Retinal pigment epithelial cell (primary cell): ENCODE data around the gene ISG15.

Experiments
- DNase-seq: peaks from one replicate; pipeline ENCODE4 v3.0.0-alpha.2; 2010; ENCODE audit warnings: low read depth
- H3K4me3 ChIP-seq: 2 replicates; pipeline ENCODE4 v1.5.1; 2011; ENCODE audit warnings: mild to moderate bottlenecking, low read length, control low read depth, moderate library complexity
- TF ChIP-seq, protein P1 (sequence below): conservative IDR thresholded peaks from 2 replicates; pipeline ENCODE4 v1.5.1; 2011; ENCODE audit warnings: low read depth, low read length, control low read depth, inconsistent platforms

ISG15 gene

DNA sequence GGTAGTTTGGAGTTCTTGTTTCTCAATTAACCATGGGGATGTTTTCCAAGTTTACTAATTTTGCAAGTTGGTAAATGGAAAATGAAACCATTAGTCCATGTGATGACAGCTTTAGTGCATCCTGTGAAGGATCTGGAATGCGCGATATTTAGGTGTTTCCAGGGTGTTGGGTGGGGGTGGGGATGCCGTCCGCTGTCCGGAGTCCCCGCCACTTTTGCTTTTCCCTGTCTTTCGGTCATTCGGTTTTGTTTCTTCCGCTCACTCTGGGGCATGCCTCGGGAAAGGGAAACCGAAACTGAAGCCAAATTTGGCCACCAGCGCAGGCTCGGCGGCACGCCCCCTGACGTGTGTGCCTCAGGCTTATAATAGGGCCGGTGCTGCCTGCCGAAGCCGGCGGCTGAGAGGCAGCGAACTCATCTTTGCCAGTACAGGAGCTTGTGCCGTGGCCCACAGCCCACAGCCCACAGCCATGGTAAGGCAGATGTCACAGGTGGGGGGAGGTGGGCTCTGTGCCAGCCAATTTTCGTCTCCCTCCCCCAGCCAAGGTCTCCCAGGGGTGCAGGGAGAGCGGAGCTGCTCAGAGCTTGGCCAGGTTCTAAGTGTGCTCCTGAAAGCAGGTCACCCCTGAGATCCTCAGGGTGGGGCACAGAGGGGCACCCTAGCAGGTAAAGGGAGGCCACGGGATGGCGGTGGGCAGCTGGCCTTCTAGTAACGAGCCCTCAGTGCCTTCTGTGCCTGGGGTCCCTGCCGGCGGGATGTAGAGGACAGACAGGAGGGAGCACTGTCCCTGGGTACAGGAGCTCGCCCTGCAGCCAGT lies at the start of gene ISG15:
Gene ISG15, plus strand, starts transcription at position 393 of the 817 bp plus-strand sequence. Its CDS starts 77 bp downstream, at position 470.
- TF ChIP-seq, protein P1, sequence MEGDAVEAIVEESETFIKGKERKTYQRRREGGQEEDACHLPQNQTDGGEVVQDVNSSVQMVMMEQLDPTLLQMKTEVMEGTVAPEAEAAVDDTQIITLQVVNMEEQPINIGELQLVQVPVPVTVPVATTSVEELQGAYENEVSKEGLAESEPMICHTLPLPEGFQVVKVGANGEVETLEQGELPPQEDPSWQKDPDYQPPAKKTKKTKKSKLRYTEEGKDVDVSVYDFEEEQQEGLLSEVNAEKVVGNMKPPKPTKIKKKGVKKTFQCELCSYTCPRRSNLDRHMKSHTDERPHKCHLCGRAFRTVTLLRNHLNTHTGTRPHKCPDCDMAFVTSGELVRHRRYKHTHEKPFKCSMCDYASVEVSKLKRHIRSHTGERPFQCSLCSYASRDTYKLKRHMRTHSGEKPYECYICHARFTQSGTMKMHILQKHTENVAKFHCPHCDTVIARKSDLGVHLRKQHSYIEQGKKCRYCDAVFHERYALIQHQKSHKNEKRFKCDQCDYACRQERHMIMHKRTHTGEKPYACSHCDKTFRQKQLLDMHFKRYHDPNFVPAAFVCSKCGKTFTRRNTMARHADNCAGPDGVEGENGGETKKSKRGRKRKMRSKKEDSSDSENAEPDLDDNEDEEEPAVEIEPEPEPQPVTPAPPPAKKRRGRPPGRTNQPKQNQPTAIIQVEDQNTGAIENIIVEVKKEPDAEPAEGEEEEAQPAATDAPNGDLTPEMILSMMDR: no peak
- no peak for DNase-seq
- H3K4me3 ChIP-seq: peak within 1 kb of the TSS; percentile 62

DNA sequence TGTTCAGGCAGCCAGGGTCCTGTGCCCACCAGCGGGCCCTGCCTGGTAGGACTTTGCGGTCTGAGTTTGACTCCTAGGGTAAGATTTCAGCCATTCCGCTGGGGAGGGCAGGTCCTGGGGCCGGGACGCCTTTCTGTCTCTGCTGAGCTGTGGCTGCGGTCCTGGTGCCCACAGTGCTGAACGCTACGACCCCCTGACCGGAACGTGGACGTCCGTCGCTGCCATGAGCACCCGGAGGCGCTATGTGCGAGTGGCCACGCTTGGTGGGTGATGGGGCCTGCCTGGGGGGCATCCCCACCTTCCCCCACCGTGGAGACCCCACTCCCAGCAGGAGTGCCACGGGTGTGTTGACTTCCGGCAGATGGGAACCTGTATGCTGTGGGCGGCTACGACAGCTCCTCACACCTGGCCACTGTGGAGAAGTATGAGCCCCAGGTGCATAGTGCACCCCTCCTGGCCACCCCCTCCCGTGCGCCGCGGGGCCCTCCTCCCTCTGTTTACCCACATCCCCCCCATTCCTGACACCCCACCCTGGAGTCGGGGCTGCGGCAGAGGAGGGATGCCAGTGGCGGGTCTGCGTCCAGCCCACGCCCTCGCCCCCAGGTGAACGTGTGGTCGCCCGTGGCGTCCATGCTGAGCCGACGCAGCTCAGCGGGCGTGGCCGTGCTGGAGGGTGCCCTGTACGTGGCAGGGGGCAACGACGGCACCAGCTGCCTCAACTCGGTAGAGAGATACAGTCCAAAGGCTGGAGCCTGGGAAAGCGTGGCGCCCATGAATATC lies 49.4 kb upstream of the ISG15 start:
- TF ChIP-seq, protein P1: no peak
- H3K4me3 ChIP-seq: no peak overlapping the region
- no peak for DNase-seq

DNA sequence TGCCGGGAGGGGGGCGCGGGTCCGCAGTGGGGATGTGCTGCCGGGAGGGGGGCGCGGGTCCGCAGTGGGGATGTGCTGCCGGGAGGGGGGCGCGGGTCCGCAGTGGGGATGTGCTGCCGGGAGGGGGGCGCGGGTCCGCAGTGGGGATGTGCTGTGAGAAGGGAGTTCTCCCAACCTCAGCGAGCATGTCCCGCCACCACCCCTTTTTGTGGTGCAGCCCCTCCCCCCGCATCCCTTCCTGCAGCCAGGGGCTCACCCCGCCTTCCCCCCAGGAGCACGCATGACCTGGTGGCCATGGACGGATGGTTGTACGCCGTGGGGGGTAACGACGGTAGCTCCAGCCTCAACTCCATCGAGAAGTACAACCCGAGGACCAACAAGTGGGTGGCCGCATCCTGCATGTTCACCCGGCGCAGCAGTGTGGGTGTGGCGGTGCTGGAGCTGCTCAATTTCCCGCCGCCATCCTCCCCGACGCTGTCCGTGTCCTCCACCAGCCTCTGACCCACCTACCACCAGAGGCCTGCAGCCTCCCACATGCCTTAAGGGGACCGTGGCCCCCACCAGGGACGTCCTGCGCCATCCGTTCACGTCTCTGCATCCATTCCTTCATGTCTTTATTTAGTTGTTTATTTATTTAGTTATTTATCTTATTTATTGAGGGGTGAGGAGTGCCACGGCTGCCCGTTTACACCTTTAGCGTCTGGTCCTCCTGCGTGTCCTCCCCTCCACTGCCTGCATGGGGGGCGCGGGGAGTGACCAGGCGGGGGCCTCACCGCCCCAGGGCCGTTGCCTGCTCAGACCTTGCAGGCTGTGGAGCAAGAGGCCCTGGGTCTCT lies 48.4 kb upstream of the ISG15 start:
- no peak overlapping the region for H3K4me3 ChIP-seq
- DNase-seq: no peak
- TF ChIP-seq, protein P1: no peak

DNA sequence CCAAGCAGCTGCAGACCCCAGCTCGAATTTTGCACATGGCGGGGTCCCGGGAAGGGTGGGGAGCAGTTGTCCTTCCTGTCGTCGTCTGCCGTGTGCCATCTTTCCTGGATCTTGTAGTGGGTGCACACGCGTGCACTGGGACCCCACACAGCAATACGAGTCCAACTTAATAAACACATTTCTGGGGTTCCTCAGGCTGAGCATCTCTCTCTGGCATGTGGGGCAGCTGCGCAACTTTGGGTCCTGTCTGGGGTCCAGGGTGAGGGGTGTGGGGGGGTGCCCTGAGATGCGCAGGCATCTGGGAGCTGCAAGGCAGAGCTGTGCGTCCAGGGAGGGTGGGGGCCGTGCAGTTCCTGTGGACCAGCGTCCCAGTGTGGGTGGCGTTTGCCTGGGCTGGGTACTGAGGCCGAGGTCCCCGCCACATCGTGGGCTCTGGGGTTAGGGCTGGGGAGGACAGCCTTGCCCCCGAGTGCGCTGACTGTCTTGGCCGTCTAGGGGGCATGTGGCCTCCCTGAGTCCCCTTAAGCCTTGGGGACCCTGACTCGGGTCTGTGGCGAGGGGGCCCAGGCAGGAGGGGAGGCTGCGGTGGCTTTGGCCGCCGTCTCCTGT lies 47.7 kb upstream of the ISG15 start:
- no peak overlapping the region for H3K4me3 ChIP-seq
- TF ChIP-seq, protein P1: no peak
- DNase-seq: no peak

DNA sequence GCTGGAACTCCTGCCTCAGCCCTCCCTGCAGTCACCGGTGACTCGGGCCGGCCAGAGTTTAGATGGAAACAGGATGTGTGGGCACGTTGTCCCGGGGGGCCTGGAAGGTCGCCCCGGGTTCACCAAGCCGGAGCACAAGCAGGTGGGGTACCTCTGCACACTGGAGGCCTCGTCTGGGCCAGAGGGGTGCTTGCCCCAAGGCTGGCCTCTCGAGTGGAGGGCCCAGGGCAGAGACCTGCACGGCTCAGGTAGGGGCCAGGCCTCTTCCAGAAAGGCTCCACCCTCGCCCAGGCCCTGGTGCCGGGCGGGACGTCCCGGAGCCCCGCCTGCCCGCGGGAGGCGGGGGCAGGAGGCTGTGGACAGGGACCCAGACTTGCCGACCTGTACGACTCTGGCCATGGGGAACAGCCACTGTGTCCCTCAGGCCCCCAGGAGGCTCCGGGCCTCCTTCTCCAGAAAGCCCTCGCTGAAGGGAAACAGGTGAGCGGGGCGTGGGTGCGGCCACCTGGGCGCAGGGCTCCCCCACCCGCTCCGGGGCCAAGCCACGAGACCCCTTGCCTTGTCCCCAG lies 47.1 kb upstream of the ISG15 start, which contains the start of gene PLEKHN1:
Gene PLEKHN1, plus strand, starts transcription at position 348 of the 569 bp plus-strand sequence. Its CDS starts 50 bp downstream, at position 398.
- H3K4me3 ChIP-seq: peak within 1 kb of the TSS; percentile 58
- TF ChIP-seq, protein P1: no peak
- no peak for DNase-seq

DNA sequence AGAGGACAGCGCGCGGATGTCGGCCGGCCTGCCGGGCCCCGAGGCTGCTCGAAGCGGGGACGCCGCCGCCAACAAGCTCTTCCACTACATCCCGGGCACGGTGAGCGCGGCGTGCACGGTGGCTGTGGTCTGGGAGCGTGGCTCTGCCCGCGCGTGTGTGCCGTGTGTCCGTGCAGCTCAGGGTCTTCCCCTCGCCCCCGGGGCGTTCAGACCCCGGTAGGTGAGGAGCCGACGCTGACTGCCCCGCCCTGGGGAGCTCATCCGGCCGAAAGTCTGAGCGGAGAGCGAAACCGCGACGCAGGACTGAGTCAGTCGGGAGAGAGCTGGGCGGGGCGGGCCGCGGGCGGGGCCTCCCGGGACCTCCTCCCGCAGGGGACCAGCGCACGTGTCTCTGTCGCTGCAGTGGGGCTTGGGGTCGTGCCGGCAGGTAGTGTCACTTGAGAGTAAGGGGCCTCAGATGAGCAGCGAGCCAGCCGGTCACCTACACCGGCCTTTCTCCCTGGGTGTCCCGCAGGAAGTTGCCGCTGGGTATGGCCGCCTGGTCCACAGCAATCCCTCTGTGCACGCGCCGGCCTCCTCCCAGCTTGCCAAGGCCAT lies 46.5 kb upstream of the ISG15 start:
- TF ChIP-seq, protein P1: no peak
- no peak for DNase-seq
- peak overlapping the region; percentile 58 for H3K4me3 ChIP-seq
